Iris pigment epithelial cell (primary cell): ENCODE data around the gene PI4K2B.
"Not testable (repeated sequence)": the region's sequence is repeated elsewhere in the genome, so short reads cannot be mapped to it uniquely, and the experiment has no call there.

ENCODE experiments used
- DNase-seq: peaks from one replicate; pipeline ENCODE4 v3.0.0-alpha.2; 2011; ENCODE audit warnings: low read depth

The PI4K2B gene

GRCh38 chr4:25233737-25234389 lies at the start of gene PI4K2B:
Gene PI4K2B (plus strand): TSS chr4:25234033. CDS start chr4:25234164, 131 bp downstream.
- DNase-seq = peak; percentile 74

GRCh38 chr4:25184056-25184455 lies 49.8 kb upstream of the PI4K2B start:
- no peak for DNase-seq

DNA sequence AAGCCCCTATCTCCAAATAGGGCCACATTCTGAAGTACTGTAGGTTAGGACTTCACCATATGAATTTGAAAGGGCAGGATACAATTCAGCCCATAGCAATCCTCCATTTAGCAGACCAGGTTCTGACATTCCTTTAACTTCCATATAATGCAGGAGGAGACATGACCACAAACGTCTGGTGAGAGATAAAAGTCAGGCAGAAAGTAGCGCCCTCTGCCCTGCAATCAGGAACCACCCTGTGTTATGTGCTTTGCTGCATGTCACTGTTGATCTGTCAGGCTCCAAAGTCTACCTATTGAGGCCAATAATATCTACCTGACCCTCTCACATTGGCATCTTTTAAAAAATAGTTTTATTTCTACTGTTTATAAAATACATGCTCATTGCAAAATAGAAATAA lies 43.4 kb upstream of the PI4K2B start:
- DNase-seq = no peak

GRCh38 chr4:25198713-25199112 lies 35.1 kb upstream of the PI4K2B start:
- no peak for DNase-seq

DNA sequence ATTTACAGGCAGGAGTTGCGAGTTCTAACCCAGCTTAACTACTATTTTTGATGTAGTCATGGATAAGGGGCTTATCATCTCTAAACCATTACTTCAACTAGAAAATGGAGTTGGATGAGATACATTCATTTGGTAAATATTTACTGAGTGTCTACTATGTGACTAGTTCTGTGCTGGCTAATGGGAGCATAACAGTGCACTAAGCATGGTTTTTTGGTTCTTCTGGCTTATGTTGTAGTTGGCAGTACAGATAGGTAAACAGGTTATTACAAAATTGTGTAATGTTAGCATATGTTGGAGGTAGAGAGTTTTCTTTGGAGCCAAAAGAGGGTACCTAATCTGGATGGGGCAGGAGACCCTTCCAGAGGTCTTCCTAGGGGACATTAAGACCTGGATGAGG lies 25.8 kb upstream of the PI4K2B start:
- no peak for DNase-seq

DNA sequence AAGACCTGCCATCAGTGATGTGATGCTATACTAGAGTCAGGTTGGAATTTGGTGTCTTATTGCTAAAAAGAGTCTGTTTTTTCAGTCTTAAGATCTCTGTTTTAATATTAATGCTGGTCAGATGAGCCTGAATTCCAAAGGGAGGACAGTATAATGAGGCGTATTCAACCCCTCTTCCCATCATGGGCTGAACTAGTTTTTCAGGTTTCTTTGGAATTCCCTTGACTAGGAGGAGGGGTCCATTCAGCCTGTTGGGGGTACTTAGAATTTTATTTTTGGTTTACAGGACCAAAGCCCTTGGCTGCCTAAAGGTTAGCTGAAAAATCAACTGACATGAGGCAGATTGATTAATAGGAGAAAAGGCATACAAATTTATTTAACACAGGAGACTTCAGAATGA lies 24.1 kb upstream of the PI4K2B start:
- no peak for DNase-seq

DNA sequence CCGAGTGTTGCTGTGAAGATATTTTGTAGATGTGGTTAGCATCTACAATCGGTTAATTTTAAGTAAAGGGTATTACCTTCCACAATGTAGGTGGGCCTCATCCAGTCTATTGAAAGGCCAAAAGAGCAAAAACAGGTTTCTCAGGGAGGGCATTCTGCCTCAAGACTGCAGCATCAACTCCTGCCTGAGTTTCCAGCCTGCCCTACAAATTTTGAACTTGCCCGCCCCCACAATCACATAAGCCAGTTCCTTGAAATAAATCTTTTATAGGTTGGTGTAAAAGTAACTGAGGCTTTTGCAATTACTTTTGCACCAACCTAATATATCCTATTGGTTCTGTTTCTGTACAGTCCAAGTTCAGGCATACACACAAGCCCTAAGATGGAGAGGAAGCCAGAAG lies 22.1 kb upstream of the PI4K2B start:
- no peak for DNase-seq

DNA sequence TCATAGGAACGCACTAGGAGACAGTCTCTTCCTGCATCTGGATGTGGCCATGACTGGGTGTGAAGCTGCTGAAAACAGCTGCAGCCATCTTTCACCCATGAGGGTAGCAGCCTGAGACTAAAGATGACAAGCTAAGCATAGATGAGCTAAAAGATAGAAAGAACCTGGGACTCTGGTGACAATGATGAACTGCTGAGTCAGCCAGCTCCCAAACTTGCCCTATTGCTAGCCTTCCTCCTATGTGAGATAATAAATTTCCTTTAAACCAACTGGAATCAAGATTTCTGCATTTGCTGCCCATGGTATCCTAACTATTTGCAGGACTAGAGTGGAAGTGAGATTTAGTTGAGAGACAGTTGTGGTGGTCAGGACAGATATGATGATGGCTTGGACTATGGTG lies 21.0 kb upstream of the PI4K2B start:
- no peak for DNase-seq

GRCh38 chr4:25213347-25213979 lies 20.4 kb upstream of the PI4K2B start:
- no peak for DNase-seq

- not testable (repeated sequence) for DNase-seq
These were observed 19.1 kb upstream of the PI4K2B start for GRCh38 chr4:25214750-25215149.

- no peak for DNase-seq
These were observed 18.3 kb upstream of the PI4K2B start for GRCh38 chr4:25215511-25215910.

- DNase-seq = no peak
These were observed 12.5 kb upstream of the PI4K2B start for GRCh38 chr4:25221377-25221776.

- DNase-seq = peak; percentile 41
These were observed 9.9 kb upstream of the PI4K2B start for GRCh38 chr4:25223802-25224375.

GRCh38 chr4:25229804-25230203 lies 4.0 kb upstream of the PI4K2B start:
- DNase-seq = no peak

- DNase-seq = no peak
These were observed 639 bp upstream of the PI4K2B start for GRCh38 chr4:25233194-25233593.

DNA sequence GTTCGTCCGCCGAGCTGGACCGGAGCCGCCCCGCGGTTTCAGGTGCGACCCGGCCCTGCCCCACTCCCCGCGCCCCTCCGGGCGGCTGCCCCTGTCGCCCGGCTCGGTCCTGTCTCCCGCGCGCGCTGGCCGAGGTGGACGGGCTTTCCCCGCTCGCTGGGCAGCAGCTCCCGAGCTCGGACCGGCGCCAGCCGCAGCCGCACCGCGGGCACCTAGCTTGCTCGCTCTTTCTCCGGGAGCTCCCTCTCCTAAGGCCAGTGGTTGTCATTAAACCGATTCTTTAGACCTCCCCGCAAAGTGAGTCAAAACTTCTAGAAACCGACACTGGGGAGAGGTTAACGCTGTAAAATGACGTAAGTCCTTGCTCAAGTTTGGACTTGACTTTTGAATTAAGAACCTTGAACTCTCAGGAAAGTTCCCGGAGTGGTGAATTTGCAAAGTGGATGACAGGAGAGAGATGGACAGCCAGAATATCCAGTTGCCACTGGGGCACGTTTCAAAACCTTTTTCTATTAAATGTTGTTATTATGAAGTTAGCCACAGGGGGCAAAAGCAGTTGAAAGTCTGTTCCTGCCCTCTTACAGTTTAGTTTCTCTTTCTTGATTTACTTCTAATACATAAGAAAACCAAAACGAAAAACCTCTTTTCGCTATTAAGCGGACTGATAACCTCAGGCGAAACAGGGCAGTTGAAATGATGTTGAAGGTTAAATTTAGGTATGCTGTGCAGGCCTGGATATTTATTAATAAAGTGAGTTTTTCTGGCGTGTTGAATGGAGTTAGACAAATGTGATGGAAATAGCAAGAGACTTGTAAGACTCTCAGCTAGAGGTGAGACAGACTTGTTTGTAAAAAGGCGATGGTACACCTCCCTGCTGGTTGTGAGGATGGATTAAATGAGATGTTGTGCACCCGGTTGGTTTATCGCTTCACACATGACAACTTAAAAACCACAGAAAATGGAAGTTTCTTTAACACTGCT lies 847 bp downstream of the PI4K2B start:
- peak; percentile 87 for DNase-seq

- no peak for DNase-seq
These were observed 1.6 kb downstream of the PI4K2B start for GRCh38 chr4:25235401-25235800.

GRCh38 chr4:25236030-25236429 lies 2.2 kb downstream of the PI4K2B start:
- not testable (repeated sequence) for DNase-seq

- DNase-seq = no peak
These were observed 3.1 kb downstream of the PI4K2B start for GRCh38 chr4:25236971-25237370.

DNA sequence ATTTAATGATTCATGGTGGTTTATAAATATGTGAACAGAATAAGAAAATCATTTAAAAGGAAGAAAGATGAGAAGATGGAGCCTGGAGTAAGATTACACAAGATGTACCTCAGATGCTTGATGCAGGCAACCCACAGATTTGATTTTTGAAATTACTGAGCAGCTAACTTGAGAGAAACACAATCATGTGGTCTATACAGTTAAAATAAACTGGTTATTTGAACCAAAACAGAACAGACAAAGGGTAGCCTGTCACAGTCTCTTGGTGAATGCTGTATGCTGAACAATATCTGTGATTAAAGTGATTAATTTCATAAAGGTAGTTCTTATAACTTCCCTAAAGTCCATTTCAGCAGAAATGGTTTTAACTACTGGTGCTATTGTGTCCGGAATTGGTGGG lies 4.2 kb downstream of the PI4K2B start:
- peak; percentile 42 for DNase-seq

DNA sequence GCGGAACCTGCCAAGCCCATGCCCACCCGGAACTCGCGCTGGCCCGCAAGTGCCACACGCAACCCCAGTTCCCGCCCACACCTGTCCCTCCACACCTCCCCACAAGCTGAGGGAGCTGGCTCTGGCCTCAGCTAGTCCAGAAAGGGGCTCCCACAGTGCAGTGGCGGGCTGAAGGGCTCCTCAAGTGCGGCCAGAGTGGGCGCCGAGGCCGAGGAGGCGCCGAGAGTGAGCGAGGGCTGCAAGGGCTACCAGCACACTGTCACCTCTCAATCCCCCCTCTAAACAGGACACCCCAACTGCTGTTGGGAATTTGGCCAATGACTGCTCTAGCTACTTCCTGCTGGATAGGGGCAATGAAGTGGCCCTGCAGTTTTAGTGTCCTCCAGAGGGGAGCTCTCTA lies 5.7 kb downstream of the PI4K2B start:
- not testable (repeated sequence) for DNase-seq

- not testable (repeated sequence) for DNase-seq
These were observed 6.9 kb downstream of the PI4K2B start for GRCh38 chr4:25240754-25241210.
